DMS 273 (cell line): ENCODE results near the gene DNAAF5.
"Not testable (repeated sequence)": the region's sequence is repeated elsewhere in the genome, so short reads cannot be mapped to it uniquely, and the experiment has no call there.

Source experiments
- DNase-seq: peaks from one replicate; lab custom pipeline; 2025; ENCODE audit not compliant: unreplicated experiment; lab: John Stamatoyannopoulos, UW

DNAAF5 gene

DNA sequence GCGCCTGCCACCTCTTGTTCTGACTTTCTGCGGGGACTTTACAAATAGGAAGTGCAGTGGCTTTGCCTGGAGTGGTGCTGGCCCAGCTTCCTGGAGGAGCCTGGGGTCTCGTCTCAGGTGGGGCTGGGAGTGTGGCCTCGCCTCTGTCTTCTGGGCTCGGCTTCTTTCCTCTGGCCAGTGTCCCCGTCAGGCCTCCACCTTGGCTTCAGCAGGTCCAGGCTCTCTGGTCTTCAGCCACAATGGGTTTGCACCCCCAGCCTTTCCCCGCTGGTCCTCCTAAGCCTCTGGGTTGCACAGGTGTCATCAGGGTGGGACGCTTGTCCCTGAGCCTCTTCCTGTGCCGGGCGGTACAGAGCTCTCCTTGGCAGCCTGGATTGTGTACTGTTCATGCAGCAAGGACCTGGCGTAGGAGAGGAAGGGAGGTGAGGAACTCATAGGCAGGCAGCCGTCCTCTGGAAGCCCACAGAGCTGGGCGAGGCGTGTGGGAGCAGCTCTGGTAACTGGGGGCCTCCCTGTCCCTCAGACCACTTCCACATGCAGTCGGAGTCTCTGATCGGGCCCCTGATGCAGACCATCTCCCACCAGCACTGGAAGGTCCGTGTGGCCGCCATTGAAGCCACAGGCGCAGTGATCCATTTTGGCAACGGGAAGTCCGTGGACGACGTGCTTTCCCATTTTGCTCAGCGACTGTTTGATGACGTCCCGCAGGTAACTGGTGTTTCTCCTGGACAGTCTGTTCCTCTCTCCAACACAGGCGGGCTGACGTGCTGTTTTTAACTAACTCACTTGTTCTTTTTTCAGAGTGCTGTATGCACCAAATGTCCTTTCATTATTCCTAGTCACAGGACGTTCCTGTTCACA is 2.9 kb downstream of the DNAAF5 start:
- DNase-seq = no peak

- DNase-seq = no peak
Measured at GRCh38 chr7:730501-731439, 4.3 kb downstream of the DNAAF5 start.

DNA sequence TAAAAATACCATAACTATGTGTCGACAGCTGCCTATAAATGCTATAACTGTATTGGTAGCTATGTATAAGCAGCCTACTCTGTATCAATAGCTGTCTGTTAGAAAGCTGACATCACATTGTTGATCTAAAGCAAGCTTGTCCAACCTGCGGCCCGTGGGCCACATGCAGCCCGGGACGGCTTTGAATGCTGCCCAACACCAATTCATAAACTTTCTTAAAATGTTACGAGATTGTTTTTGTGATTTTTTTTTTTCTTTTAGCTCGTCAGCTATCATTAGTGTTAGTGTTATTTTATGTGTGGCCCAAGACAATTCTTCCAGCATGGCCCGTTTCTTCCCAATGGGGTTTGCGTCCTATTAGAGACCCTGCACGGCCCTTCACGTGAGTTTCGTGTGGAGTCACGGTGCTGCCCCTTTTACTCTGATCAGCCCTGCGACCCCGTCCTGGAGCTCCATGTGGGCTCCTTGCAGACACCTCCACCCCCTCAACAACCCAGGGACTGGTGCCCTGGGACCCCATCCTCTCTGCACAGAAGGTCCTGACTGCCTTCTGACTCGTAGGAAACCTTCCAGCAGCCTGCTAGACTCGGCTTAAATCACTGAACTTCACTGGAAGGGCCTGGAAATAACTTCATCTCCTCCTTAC is 5.1 kb downstream of the DNAAF5 start:
- DNase-seq = no peak

DNA sequence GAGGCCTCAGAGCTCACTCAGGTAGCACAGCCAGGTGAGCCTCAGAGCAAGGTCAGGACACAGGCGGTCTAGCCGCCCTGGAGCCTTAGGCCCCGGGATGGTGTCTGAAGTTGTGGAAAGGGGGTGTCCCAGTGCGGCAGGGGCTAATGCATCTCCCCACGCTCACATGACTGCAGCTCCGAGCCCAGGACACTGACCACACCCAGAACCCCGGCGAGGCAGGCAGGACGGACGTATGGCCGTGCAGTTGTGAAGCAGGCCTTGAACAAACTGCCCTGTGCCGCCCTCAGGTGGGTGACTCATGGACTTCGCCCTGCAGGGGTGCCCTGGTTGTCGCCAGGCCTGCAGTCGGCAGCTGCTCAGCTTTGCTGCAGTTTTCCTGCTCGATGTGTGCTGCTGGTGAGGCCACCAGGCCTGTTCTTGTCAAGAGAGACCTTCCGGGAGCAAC is 5.6 kb downstream of the DNAAF5 start:
- DNase-seq = peak; percentile 81

GRCh38 chr7:732556-732955 is 6.1 kb downstream of the DNAAF5 start:
- DNase-seq = no peak

DNA sequence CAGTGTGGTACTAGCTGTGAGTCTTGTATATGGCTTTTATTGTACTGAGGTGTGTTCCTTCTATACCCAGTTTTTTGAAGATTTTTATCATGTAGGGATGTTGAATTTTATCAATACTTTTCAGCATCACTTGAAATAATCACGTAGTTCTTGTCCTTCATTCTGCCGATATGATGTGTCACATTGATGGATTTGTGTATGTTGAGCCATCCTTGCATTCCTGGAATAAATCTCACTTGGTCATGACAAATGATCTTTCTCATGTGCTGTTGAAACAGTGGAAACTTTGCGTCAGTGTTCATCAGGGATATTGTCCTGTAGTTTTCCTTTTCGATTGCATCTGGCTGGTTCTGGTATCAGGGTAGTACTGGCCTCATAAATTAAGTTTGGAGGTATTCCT is 7.7 kb downstream of the DNAAF5 start:
- DNase-seq = no peak

- no peak for DNase-seq
Measured at GRCh38 chr7:734808-735207, 8.3 kb downstream of the DNAAF5 start.

DNA sequence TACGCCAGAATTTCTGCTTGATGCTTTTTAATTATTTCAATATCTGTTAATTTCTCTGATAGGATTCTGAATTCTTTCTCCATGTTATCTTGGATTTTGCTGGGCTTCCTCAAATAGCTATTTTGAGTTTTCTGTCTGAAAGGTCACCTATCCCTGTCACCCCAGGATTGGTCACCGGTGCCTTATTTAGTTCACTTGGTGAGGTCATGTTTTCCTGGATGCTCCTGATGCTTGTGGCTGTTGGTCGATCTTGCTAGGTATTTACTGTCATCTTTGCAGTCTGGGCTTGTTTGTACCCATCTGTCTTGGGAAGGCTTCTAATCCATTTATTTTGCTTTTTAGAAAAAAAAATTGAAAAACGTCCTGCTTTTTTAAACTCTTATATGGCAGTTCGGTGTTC is 11.7 kb downstream of the DNAAF5 start:
- DNase-seq = no peak

DNA sequence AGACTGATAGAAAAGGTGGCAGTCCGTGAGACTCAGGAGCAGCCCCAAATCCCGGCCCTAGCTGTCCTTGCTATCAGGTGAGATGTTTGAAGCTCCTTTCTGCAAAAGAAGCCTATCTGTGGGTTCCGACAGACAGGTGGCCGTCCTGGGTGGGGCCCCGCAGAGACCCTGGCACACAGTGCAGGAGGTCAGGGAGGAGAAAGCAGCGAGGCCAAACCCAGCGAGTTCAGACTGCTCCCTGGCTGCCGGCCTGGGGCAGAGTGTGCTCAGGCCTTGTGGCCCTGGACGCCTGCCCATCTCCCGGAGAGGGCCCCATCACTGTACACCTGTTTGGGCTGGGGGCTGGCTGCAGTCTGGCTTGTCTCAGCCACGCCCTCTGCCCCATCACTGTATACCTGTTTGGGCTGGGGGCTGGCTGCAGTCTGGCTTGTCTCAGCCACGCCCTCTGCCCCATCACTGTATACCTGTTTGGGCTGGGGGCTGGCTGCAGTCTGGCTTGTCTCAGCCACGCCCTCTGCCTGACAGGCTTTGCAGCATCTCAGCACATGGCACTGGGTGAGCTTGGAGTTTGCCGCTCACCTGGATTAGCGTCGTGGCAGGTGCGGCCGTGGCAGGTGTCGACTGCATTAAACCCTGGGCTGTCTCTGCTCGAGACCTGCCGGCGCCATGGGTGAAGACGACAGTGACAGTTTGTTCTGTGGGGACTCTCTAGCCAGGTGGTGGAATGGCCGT is 12.4 kb downstream of the DNAAF5 start:
- no peak for DNase-seq

DNA sequence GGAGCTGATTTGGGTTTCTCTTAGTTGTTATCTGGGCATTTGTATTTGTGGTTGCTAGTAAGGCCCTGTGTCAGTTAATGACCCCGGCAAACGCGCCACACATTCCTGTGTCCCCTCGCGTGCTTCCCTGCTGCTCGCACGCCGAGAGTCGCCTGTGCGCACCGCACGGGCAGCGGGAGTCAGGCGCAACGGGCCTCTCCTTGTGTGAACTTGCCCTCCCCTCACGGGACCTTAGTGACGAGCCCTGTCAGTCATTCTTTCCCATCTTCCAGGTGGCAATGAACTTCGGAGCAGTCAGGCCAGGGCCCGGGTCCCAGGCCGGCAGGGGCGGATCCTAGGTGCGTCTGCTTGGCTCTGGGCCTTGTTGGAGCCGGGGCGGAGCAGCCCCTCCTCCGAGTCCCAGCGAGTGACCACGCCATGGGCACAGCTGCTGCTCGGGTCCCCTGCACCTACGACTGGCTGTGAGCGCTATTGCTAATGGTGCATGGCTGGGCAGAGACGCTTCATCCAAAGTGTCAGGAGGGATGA is 13.0 kb downstream of the DNAAF5 start:
- DNase-seq = no peak

GRCh38 chr7:739983-740942 is 13.8 kb downstream of the DNAAF5 start:
- DNase-seq = no peak

- DNase-seq = no peak
Measured at GRCh38 chr7:741191-741671, 14.7 kb downstream of the DNAAF5 start.

DNA sequence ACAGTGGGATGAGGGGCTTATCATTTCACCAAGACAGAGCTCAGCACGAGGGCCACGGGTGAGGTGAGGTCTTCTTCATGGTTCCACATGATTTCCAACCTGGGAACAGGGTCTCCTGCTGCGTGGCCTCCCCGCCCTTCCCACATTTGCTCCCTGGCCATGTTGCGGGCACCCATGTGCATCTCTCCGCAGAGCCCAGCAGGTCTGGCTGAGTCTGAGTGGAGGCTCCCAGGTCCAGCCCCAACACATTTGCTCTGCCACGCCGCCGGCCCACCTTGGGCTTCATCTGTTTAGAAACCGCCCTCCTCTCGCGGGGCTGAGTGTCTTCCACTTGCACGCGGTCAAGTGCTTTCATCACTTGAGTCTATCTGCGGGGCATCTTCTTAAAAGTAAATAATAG is 15.4 kb downstream of the DNAAF5 start:
- DNase-seq = no peak

- DNase-seq = no peak
Measured at GRCh38 chr7:742791-743190, 16.3 kb downstream of the DNAAF5 start.

DNA sequence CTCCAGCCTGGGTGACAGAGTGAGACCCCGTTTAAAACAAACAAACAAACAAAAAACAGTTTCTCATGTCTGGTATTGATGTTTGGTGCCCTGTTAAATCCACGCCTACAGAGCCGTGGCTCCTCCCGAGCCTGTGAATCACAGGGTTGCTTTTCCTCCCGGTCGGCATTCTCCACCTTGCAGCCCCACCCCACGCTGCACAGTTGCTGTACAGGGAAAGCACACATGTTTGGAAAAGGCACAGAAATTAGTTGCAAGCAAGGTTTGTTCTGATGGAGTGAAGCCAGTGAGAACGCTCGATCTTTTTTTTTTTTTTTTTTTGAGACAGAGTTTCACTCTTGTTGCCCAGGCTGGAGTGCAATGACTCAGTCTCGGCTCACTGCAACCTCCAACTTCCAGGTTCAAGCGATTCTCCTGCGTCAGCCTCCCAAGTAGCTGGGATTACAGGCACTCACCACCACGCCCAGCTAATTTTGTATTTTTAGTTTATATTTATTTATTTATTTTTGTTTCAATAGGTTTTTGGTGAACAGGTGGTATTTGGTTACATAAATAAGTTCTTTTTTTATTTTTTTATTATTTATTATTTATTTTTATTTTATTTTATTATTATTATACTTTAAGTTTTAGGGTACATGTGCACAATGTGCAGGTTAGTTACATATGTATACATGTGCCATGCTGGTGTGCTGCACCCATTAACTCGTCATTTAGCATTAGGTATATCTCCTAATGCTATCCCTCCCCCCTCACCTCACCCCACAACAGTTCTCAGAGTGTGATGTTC is 17.0 kb downstream of the DNAAF5 start:
- DNase-seq = not testable (repeated sequence)

DNA sequence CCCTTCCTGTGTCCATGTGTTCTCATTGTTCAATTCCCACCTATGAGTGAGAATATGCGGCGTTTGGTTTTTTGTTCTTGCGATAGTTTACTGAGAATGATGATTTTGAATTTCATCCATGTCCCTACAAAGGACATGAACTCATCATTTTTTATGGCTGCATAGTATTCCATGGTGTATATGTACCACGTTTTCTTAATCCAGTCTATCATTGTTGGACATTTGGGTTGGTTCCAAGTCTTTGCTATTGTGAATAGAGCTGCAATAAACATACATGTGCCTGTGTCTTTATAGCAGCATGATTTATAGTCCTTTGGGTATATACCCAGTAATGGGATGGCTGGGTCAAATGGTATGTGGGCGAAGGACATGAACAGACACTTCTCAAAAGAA is 17.6 kb downstream of the DNAAF5 start:
- DNase-seq = not testable (repeated sequence)

GRCh38 chr7:744854-745430 is 18.4 kb downstream of the DNAAF5 start:
- DNase-seq = no peak
